GM12873 (cell line): ENCODE measurements around the gene PRDM16.

ENCODE experiments used
- TF ChIP-seq, protein P1 (sequence below): IDR thresholded peaks from 2 replicates; pipeline ENCODE4 v1.5.1; 2012; ENCODE audit warnings: low read depth, mild to moderate bottlenecking, moderate library complexity, low read length, control low read depth; ENCODE audit not compliant: insufficient read depth; ENCODE audit errors: missing control alignments

PRDM16 gene

DNA sequence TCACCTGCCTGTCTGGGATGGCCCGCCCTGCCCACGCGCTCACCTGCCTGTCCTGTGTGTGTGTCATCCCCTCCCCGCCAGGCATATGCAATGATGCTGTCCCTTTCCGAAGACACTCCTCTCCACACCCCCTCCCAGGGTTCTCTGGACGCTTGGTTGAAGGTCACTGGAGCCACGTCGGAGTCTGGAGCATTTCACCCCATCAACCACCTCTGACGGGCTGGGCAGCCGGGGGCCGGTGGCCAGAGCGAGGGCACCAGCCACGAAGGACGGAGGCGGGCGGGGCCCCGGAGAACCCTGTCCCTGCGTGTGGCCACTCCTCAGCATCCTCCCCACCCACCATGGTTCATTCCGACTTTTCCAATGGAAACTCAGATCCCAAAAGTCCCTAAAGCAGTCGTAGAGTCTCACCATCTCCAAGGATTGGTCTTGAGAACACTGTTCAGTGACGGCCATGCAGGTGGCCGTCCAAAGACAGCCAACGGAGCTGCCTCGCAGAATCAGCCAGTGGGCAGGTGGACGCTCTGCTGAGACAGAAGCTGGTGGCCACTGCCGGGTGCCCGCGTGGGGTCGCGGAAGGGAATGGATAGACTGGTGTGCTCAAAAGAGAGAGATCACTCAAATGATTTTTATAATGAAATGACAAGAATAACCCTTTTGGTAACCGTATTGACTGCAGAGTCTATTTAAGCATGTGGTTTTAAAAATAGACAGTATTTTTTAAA lies 364.8 kb downstream of the PRDM16 start:
- TF ChIP-seq, protein P1, sequence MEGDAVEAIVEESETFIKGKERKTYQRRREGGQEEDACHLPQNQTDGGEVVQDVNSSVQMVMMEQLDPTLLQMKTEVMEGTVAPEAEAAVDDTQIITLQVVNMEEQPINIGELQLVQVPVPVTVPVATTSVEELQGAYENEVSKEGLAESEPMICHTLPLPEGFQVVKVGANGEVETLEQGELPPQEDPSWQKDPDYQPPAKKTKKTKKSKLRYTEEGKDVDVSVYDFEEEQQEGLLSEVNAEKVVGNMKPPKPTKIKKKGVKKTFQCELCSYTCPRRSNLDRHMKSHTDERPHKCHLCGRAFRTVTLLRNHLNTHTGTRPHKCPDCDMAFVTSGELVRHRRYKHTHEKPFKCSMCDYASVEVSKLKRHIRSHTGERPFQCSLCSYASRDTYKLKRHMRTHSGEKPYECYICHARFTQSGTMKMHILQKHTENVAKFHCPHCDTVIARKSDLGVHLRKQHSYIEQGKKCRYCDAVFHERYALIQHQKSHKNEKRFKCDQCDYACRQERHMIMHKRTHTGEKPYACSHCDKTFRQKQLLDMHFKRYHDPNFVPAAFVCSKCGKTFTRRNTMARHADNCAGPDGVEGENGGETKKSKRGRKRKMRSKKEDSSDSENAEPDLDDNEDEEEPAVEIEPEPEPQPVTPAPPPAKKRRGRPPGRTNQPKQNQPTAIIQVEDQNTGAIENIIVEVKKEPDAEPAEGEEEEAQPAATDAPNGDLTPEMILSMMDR: no peak

- TF ChIP-seq, protein P1: no peak
Observed at GRCh38 chr1:3434406-3435110, 365.6 kb downstream of the PRDM16 start.

GRCh38 chr1:3435666-3436065 lies 366.7 kb downstream of the PRDM16 start:
- TF ChIP-seq, protein P1: no peak

DNA sequence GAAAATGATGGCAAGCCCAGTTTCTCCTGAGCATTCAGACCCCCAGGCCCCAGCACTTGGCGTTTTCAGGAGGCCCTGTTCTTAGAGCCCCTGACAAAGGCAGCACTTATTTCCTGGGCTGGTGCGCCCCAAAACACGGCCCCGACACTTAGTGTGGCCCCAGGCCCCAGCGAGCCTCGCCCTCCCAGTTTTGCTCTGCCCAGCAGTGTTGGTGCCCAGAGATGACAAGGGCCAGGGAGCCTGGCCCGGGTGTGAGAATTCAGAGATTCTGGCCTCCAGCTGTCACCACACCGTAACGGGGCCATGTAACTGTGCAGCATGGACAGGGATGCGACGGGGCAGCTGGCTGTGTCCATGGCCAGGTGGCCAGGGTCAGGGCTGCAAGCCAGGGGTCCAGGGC lies 367.4 kb downstream of the PRDM16 start:
- TF ChIP-seq, protein P1: no peak

- TF ChIP-seq, protein P1: no peak
Observed at GRCh38 chr1:3436901-3437300, 367.9 kb downstream of the PRDM16 start.

DNA sequence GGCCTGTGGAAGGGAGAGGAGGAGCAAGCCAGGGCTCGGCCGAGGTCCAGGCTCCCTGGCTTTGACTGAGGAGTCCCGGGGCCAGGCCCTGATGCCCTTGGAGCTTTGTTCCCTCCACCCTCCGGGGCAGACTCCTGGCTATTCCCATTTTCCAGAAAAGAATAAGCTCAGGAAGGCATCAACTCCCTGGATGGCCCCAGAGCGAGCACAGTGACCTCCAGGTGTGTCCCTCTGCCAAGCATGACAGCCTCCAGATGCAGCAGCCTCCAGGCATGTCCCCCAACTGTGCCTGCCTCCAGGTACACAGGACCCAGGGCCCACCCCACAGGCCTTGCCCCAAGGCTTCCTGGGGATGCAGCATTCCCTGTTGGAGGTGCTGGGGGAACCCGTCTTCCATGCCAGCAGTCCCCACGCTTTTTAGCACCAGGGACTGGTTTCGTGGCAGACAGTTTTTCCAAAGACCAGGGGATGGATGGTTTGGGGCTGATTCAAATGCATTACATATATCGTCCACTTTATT lies 369.7 kb downstream of the PRDM16 start:
- TF ChIP-seq, protein P1: no peak
